K562 (cell line): ENCODE results near the gene HYAL1. TPM values are rescaled to one million over a fixed set of nuclear protein-coding genes. Genes with fewer than 3 reads are reported as not detected.

Experiments
- CREM ChIP-seq: IDR thresholded peaks from 2 replicates; pipeline ENCODE4 v1.6.1; 2014; ENCODE audit warnings: antibody characterized with exemption, low read depth
- CTBP1 ChIP-seq: fragments of 450-650 bp; IDR thresholded peaks from 2 replicates; pipeline ENCODE4 v1.6.1; 2016; ENCODE audit warnings: borderline replicate concordance
- LCOR ChIP-seq: sonication (generic); formaldehyde crosslinking; IDR thresholded peaks from 2 replicates; pipeline ENCODE4 v1.8.0; 2022; ENCODE audit warnings: mild to moderate bottlenecking, missing genetic modification reagents
- MTF1 ChIP-seq: fragments of 250-450 bp; sonication (Bioruptor Pico); IDR thresholded peaks from 2 replicates; pipeline ENCODE4 v1.9.0; 2021; ENCODE audit warnings: moderate library complexity, mild to moderate bottlenecking, inconsistent platforms, borderline replicate concordance
- RBBP5 ChIP-seq: fragments of 200-600 bp; sonication (generic); IDR thresholded peaks from 2 replicates; pipeline ENCODE4 v1.6.1; 2012; ENCODE audit warnings: borderline replicate concordance, mild to moderate bottlenecking, low read length, control low read depth, inconsistent platforms; ENCODE audit not compliant: insufficient read depth, poor library complexity, severe bottlenecking
- RBM25 ChIP-seq: fragments of 200-400 bp; formaldehyde crosslinking; IDR thresholded peaks from 2 replicates; pipeline ENCODE4 v1.6.1; 2018; ENCODE audit warnings: low read length, low read depth, moderate library complexity; ENCODE audit not compliant: severe bottlenecking
- SMARCB1 ChIP-seq: IDR thresholded peaks from 2 replicates; pipeline ENCODE4 v1.6.1; 2011; ENCODE audit warnings: improper control_type of control experiment, low read depth; ENCODE audit not compliant: insufficient read length
- SPI1 ChIP-seq: IDR thresholded peaks from 2 replicates; pipeline ENCODE4 v1.6.1; 2011; ENCODE audit warnings: low read depth, low read length, control low read depth, borderline replicate concordance
- TARDBP ChIP-seq: fragments of 450-650 bp; IDR thresholded peaks from 2 replicates; pipeline ENCODE4 v1.6.1; 2016
- ZBTB49 ChIP-seq: sonication (generic); formaldehyde crosslinking; IDR thresholded peaks from 2 replicates; pipeline ENCODE4 v1.8.0; 2022; ENCODE audit warnings: missing genetic modification reagents, mild to moderate bottlenecking, borderline replicate concordance
- ZKSCAN3 ChIP-seq: fragments of 250-450 bp; sonication (Bioruptor Pico); IDR thresholded peaks from 2 replicates; pipeline ENCODE4 v1.4.0; 2020
- ZNF445 ChIP-seq: fragments of 250-450 bp; sonication (Bioruptor Pico); IDR thresholded peaks from 2 replicates; pipeline ENCODE4 v1.4.0; 2020; ENCODE audit warnings: low read depth, mild to moderate bottlenecking, moderate library complexity
- ZNF717 ChIP-seq: fragments of 250-450 bp; sonication (Bioruptor Pico); IDR thresholded peaks from 2 replicates; pipeline ENCODE4 v1.5.0; 2021
- ZNF740 ChIP-seq, 3 experiments: fragments of 200-800 bp in 1 of 3; sonication (Bioruptor generic) in 1 of 3; sonication (generic) in 1 of 3; formaldehyde crosslinking in 1 of 3; IDR thresholded peaks; 2 replicates each; pipeline versions ENCODE4 v1.6.1 to v1.8.0; 2016 to 2022; ENCODE audit warnings: mild to moderate bottlenecking in 2 of 3, missing compliant biosample characterization in 2 of 3, missing genetic modification characterization in 2 of 3, missing genetic modification reagents in 1 of 3
- ZNF77 ChIP-seq: fragments of 250-450 bp; sonication (Bioruptor Pico); IDR thresholded peaks from 2 replicates; pipeline ENCODE4 v1.5.0; 2020
- polyA plus RNA-seq, 8 experiments: library from polyadenylated mRNA; depleted of rRNA in 4 of 8; stranded (reverse) in 5 of 8; unstranded in 3 of 8; fragments of >200 nt; fragmentation: Nextera tagmentation in 2 of 8; fragmentation: Illumina TruSeq in 1 of 8; extraction: Ambion mirVana in 2 of 8; extraction: Trizol in 1 of 8; gene quantifications; 2 replicates each; pipeline versions ENCODE4 v1.2.1 to v1.2.3, GENCODE V29; 2011 to 2014; ENCODE audit warnings: inconsistent platforms in 1 of 8, missing spikeins in 1 of 8
- total RNA-seq, 7 experiments: library from RNA; depleted of rRNA in 6 of 7; stranded (reverse); fragments of >200 nt in 6 of 7; fragmentation: Illumina TruSeq in 2 of 7; extraction: Trizol in 2 of 7; gene quantifications; 2 replicates each; pipeline versions ENCODE4 v1.2.1 to v1.2.3, GENCODE V29; 2011 to 2021; ENCODE audit warnings: low replicate concordance in 1 of 7
- TF ChIP-seq, protein P1 (sequence below): sonication (generic); formaldehyde crosslinking; IDR thresholded peaks from 2 replicates; pipeline ENCODE4 v1.8.1; 2023; ENCODE audit warnings: mild to moderate bottlenecking, missing genetic modification reagents
- TF ChIP-seq, protein P2 (sequence below): fragments of 250-450 bp; sonication (Bioruptor Pico); IDR thresholded peaks from 2 replicates; pipeline ENCODE4 v1.5.0; 2020; ENCODE audit warnings: mild to moderate bottlenecking, borderline replicate concordance
- TF ChIP-seq, protein P3 (sequence below): sonication (generic); formaldehyde crosslinking; IDR thresholded peaks from 2 replicates; pipeline ENCODE4 v1.9.0; 2022; ENCODE audit warnings: mild to moderate bottlenecking, missing genetic modification reagents
- TF ChIP-seq, protein P4 (sequence below): fragments of 250-450 bp; sonication (Bioruptor Pico); IDR thresholded peaks from 2 replicates; pipeline ENCODE4 v1.8.0; 2021; ENCODE audit warnings: moderate library complexity, mild to moderate bottlenecking, inconsistent platforms

Gene HYAL1
- total and polyA plus RNA-seq, 9 of the 15 experiments (the other 6 are each of a cell fraction or from before 2014, with no cell fraction given), result 1.4 to 8.5 (median 4.7) TPM

DNA sequence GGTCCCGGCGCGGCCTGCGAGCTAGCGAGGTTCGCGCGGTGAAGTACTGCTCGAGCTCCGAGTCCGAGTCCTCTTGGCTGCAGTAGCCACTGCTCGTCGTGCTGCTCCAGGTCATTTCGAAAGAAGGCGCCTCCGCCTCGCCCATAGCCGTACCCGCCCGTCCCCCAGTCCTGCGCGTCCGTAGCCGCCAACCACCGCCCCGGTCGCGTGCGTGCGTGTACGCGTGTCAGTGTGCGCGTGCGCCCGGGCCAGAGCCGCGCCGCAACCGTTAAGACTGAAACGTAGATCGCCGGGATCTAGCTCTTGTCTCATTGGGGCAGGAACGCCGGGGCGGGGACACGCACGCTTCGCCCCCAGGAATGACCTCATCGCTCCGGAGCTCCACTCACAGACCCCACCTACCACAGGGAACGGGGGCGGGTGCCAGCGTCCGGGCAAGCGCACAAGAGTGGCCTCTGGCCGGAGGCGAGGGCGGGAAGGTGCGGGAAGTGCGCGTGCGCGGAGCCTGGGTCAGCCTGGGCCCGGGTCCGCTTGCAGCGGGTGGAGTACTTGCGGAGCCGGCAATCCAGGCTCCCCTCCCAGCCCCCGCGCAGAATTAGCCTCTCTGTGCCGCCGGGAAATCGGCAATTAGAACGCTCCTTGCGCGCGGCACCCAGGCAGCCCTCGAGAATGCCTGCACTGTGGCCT lies 33.9 kb upstream of the HYAL1 start (continued):
- TF ChIP-seq, protein P1, sequence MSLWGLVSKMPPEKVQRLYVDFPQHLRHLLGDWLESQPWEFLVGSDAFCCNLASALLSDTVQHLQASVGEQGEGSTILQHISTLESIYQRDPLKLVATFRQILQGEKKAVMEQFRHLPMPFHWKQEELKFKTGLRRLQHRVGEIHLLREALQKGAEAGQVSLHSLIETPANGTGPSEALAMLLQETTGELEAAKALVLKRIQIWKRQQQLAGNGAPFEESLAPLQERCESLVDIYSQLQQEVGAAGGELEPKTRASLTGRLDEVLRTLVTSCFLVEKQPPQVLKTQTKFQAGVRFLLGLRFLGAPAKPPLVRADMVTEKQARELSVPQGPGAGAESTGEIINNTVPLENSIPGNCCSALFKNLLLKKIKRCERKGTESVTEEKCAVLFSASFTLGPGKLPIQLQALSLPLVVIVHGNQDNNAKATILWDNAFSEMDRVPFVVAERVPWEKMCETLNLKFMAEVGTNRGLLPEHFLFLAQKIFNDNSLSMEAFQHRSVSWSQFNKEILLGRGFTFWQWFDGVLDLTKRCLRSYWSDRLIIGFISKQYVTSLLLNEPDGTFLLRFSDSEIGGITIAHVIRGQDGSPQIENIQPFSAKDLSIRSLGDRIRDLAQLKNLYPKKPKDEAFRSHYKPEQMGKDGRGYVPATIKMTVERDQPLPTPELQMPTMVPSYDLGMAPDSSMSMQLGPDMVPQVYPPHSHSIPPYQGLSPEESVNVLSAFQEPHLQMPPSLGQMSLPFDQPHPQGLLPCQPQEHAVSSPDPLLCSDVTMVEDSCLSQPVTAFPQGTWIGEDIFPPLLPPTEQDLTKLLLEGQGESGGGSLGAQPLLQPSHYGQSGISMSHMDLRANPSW (CRISPR knock-in tag), result no peak; the same call in 1 of the 2 replicates
- TF ChIP-seq RBBP5 (no peak), CTBP1 (peak; percentile 84), SPI1 (no peak), SMARCB1 (no peak), ZNF77 (no peak), ZNF445 (CRISPR knock-in tag) (no peak), ZNF740 (CRISPR knock-in tag; IDR thresholded peaks at IDR 0.05) (no peak), ZNF740 (tag; IDR thresholded peaks at IDR 0.05) (no peak), TARDBP (no peak), ZKSCAN3 (CRISPR knock-in tag) (no peak), CREM (peak; percentile 84), ZNF717 (CRISPR knock-in tag) (no peak), MTF1 (CRISPR knock-in tag) (no peak), ZBTB49 (CRISPR knock-in tag) (no peak), LCOR (CRISPR knock-in tag) (no peak), RBM25 (no peak)
- TF ChIP-seq, protein P2, sequence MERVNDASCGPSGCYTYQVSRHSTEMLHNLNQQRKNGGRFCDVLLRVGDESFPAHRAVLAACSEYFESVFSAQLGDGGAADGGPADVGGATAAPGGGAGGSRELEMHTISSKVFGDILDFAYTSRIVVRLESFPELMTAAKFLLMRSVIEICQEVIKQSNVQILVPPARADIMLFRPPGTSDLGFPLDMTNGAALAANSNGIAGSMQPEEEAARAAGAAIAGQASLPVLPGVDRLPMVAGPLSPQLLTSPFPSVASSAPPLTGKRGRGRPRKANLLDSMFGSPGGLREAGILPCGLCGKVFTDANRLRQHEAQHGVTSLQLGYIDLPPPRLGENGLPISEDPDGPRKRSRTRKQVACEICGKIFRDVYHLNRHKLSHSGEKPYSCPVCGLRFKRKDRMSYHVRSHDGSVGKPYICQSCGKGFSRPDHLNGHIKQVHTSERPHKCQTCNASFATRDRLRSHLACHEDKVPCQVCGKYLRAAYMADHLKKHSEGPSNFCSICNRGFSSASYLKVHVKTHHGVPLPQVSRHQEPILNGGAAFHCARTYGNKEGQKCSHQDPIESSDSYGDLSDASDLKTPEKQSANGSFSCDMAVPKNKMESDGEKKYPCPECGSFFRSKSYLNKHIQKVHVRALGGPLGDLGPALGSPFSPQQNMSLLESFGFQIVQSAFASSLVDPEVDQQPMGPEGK, result no peak
- TF ChIP-seq, protein P3, sequence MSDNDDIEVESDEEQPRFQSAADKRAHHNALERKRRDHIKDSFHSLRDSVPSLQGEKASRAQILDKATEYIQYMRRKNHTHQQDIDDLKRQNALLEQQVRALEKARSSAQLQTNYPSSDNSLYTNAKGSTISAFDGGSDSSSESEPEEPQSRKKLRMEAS (CRISPR knock-in tag), result peak; percentile 94
- TF ChIP-seq, protein P4, sequence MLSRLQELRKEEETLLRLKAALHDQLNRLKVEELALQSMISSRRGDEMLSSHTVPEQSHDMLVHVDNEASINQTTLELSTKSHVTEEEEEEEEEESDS, result no peak
